ENCODE measurements around the gene HCK. TPM values are rescaled to one million over a fixed set of nuclear protein-coding genes. Genes with fewer than 3 reads are reported as not detected.

HCK gene
- polyA plus RNA-seq, 4 donors = 10.1 to 34.0 (median 11.0) TPM

DNA sequence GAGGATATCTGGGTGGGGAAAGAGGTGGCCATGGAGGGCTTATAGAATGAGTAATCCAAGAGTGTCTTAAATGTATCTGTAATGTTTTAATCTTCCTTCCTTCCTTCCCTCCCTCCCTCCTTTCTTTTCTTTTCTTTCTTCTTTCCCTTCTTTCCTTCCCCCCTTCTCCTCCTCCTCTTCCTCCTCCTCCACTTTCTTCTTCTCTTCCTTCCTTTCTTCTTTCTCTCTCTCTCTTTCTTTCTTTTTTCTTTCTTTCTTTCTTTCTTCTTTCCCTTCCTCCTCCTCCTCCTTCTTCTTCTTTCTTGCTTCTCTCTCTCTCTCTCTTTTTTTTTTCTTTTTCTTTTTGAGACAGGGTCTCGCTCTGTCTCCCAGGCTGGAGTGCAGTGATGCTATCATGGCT is 7.1 kb downstream of the HCK start:
- FAIRE-seq = no peak
- Histone ChIP-seq H3K4me1 (ENCODE audit: control insufficient read depth in 3 of 3, insufficient read depth in 2 of 3, low read depth in 1 of 3, low read length in 2 of 3) (no peaks in the 10 kb centered on the region), H3K27me3 (ENCODE audit: control insufficient read depth in 3 of 3, insufficient read depth in 3 of 3, low read length in 3 of 3) (peaks cover 0 to 8% (median 0%) of the 10 kb centered on the region in 3 donors), H3K36me3 (ENCODE audit: control insufficient read depth in 3 of 3, insufficient read depth in 2 of 3, low read depth in 1 of 3, low read length in 3 of 3) (no peaks in the 10 kb centered on the region), H3K4me3 (ENCODE audit: low read depth in 1 of 3, low read length in 3 of 3) (no peak overlapping the region), H3K27ac (ENCODE audit: low read depth in 1 of 3, low read length in 2 of 3) (no peak overlapping the region), H3K9me3 (ENCODE audit: control insufficient read depth in 2 of 2, insufficient read depth in 1 of 2, low read depth in 1 of 2, low read length in 1 of 2) (no peaks in the 10 kb centered on the region)
- WGBS, 3 donors = 86 to 95% (median 91%) methylated on average over 1 of the region's 1 CpG
- DNase-seq = no peak

DNA sequence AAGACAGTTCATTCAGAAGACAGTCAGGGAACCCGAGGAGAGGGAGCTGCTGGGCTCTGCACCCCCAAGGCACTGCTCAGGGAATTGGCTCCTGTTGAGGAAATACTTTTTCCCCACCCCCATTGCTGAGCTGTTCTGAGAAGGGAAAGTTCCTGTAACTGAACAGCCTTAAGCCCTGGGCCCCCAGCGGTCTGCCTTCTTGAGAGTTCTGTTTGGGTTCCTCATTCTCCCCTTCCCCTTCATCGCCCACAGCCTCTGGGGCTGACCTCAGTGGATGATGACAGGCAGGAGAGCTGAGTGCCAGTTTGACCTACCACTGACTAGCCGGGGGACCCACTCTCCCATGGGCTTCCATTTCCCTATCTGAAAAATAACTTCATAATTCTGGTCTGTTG is 10.7 kb downstream of the HCK start:
- whole genome bisulfite sequencing, 3 donors = 49 to 53% (median 52%) methylated on average over 4 of the region's 4 CpGs
- no peaks in the 10 kb centered on the region for H3K36me3 ChIP-seq (ENCODE audit: control insufficient read depth in 3 of 3, insufficient read depth in 2 of 3, low read depth in 1 of 3, low read length in 3 of 3)
- no peak for FAIRE-seq
- no peak overlapping the region for H3K4me3 ChIP-seq (ENCODE audit: low read depth in 1 of 3, low read length in 3 of 3)
- peaks cover 0 to 7% (median 0%) of the 10 kb centered on the region in 3 donors for H3K27me3 ChIP-seq (ENCODE audit: control insufficient read depth in 3 of 3, insufficient read depth in 3 of 3, low read length in 3 of 3)
- DNase-seq = no peak
- no peaks in the 10 kb centered on the region for H3K9me3 ChIP-seq (ENCODE audit: control insufficient read depth in 2 of 2, insufficient read depth in 1 of 2, low read depth in 1 of 2, low read length in 1 of 2)
- H3K4me1 ChIP-seq (ENCODE audit: control insufficient read depth in 3 of 3, insufficient read depth in 2 of 3, low read depth in 1 of 3, low read length in 2 of 3) = no peaks in the 10 kb centered on the region
- H3K27ac ChIP-seq (ENCODE audit: low read depth in 1 of 3, low read length in 2 of 3) = no peak overlapping the region

DNA sequence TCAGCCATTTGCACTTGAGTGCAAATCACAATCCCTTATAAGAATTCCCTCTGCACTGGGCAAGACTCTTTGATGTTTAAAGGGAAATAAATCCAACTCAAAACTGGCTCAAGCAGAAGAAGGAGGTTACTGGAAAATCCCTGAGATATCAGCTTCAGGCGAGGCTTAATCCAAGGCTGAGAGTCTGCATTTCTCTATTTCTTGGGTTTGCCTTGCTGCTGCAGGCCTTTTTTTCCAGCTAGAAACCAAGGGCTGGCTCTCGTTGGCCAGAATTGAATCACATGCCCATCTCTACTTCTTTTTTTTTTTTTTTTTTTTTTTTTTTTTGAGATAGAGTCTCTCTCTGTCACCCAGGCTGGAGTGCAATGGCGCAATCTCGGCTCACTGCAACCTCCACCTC is 11.7 kb downstream of the HCK start:
- no peak for FAIRE-seq
- Histone ChIP-seq H3K9me3 (ENCODE audit: control insufficient read depth in 2 of 2, insufficient read depth in 1 of 2, low read depth in 1 of 2, low read length in 1 of 2) (no peaks in the 10 kb centered on the region), H3K36me3 (ENCODE audit: control insufficient read depth in 3 of 3, insufficient read depth in 2 of 3, low read depth in 1 of 3, low read length in 3 of 3) (no peaks in the 10 kb centered on the region), H3K27me3 (ENCODE audit: control insufficient read depth in 3 of 3, insufficient read depth in 3 of 3, low read length in 3 of 3) (peaks cover 0 to 4% (median 0%) of the 10 kb centered on the region in 3 donors), H3K27ac (ENCODE audit: low read depth in 1 of 3, low read length in 2 of 3) (no peak overlapping the region), H3K4me3 (ENCODE audit: low read depth in 1 of 3, low read length in 3 of 3) (no peak overlapping the region), H3K4me1 (ENCODE audit: control insufficient read depth in 3 of 3, insufficient read depth in 2 of 3, low read depth in 1 of 3, low read length in 2 of 3) (no peaks in the 10 kb centered on the region)
- 56 to 73% (median 57%) methylated on average over 4 of the region's 4 CpGs for WGBS, 3 donors
- DNase-seq = no peak

DNA sequence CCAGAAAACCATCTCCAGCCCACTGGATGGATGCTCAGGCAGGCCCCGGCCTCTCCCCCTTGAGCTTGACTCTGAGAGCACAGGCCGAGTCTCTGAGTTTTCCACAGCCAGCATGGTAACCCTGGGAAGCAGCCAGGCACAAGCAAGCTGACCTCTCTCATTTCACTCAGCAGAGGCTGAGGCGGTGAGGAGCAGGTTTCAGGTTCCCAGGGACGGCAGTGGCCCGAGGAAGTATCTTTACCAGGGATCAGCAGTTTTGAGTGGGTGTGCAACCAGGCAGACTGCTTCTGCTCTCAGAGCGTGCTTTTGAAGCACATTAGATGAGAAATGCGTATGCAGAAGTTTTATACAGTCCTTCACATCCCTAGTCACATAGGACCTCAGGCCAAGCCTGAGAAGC is 12.6 kb downstream of the HCK start:
- H3K27me3 ChIP-seq (ENCODE audit: control insufficient read depth in 3 of 3, insufficient read depth in 3 of 3, low read length in 3 of 3) = peaks cover 0 to 5% (median 4%) of the 10 kb centered on the region in 3 donors
- 75 to 76% (median 75%) methylated on average over 7 of the region's 7 CpGs for WGBS, 3 donors

DNA sequence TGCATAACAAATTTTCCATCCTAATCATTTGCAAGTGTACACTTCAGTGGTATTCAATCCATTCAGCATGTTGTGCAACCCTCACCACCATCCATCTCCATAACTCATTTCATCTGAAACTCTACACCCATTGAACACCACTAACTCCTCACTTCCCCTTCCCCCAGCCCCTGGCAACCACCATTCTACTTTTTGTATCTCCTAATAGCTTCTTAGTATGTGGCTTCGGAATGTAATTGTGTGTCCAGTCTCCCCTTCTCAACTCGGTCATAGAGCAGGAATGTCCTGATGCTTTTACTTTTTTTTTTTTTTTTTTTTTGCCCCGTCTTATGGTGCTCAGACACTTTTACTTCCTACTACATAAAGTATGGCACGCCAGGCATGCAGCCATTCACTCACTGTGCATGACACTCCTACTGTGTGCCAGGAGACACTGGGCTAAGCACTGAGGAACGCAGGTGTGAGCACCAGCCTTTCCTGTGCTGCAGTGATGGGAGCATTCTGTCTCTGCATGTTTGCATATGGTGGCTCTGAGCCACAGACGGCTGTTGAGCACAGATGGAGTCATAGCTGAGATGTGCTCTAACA is 15.3 kb downstream of the HCK start:
- 63 to 70% (median 67%) methylated on average over 6 of the region's 6 CpGs for WGBS, 3 donors
- Histone ChIP-seq H3K4me3 (ENCODE audit: low read depth in 1 of 3, low read length in 3 of 3) (no peak overlapping the region), H3K36me3 (ENCODE audit: control insufficient read depth in 3 of 3, insufficient read depth in 2 of 3, low read depth in 1 of 3, low read length in 3 of 3) (no peaks in the 10 kb centered on the region), H3K27me3 (ENCODE audit: control insufficient read depth in 3 of 3, insufficient read depth in 3 of 3, low read length in 3 of 3) (peaks cover 2 to 5% (median 3%) of the 10 kb centered on the region in 3 donors), H3K9me3 (ENCODE audit: control insufficient read depth in 2 of 2, insufficient read depth in 1 of 2, low read depth in 1 of 2, low read length in 1 of 2) (no peaks in the 10 kb centered on the region), H3K27ac (ENCODE audit: low read depth in 1 of 3, low read length in 2 of 3) (no peak overlapping the region), H3K4me1 (ENCODE audit: control insufficient read depth in 3 of 3, insufficient read depth in 2 of 3, low read depth in 1 of 3, low read length in 2 of 3) (no peaks in the 10 kb centered on the region)
- FAIRE-seq = no peak
- DNase-seq = no peak

More for the DNA sequence above, 12.6 kb downstream of the HCK start:
- no peaks in the 10 kb centered on the region for H3K4me1 ChIP-seq (ENCODE audit: control insufficient read depth in 3 of 3, insufficient read depth in 2 of 3, low read depth in 1 of 3, low read length in 2 of 3)
- FAIRE-seq (no peak), DNase-seq (no peak)
- no peaks in the 10 kb centered on the region for H3K36me3 ChIP-seq (ENCODE audit: control insufficient read depth in 3 of 3, insufficient read depth in 2 of 3, low read depth in 1 of 3, low read length in 3 of 3)
- no peaks in the 10 kb centered on the region for H3K9me3 ChIP-seq (ENCODE audit: control insufficient read depth in 2 of 2, insufficient read depth in 1 of 2, low read depth in 1 of 2, low read length in 1 of 2)
- no peak overlapping the region for H3K27ac ChIP-seq (ENCODE audit: low read depth in 1 of 3, low read length in 2 of 3)
- H3K4me3 ChIP-seq (ENCODE audit: low read depth in 1 of 3, low read length in 3 of 3) = no peak overlapping the region

DNA sequence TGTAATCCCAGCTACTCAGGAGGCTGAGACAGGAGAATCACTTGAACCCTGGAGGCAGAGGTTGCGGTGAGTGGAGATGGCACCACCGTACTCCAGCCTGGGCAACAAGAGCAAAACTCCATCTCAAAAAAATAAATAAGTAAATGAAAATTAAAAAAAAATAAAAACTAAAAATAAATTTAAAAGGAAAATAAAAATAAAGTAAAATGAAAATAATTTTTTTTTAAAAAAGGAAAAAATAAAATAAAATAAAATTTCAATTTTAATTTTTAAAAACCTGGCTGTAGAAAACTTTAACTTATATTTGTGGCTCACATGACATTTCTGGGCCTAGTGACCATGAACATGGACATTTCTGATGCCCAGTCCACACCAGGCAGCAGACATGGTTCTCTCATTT is 16.1 kb downstream of the HCK start:
- no peak overlapping the region for H3K27ac ChIP-seq (ENCODE audit: low read depth in 1 of 3, low read length in 2 of 3)
- peaks cover 0 to 5% (median 3%) of the 10 kb centered on the region in 3 donors for H3K27me3 ChIP-seq (ENCODE audit: control insufficient read depth in 3 of 3, insufficient read depth in 3 of 3, low read length in 3 of 3)
- H3K36me3 ChIP-seq (ENCODE audit: control insufficient read depth in 3 of 3, insufficient read depth in 2 of 3, low read depth in 1 of 3, low read length in 3 of 3) = no peaks in the 10 kb centered on the region
- no peaks in the 10 kb centered on the region for H3K9me3 ChIP-seq (ENCODE audit: control insufficient read depth in 2 of 2, insufficient read depth in 1 of 2, low read depth in 1 of 2, low read length in 1 of 2)
- FAIRE-seq (no peak), DNase-seq (no peak)
- H3K4me1 ChIP-seq (ENCODE audit: control insufficient read depth in 3 of 3, insufficient read depth in 2 of 3, low read depth in 1 of 3, low read length in 2 of 3) = no peaks in the 10 kb centered on the region
- WGBS, 3 donors = 95 to 100% (median 98%) methylated on average over 2 of the region's 2 CpGs
- H3K4me3 ChIP-seq (ENCODE audit: low read depth in 1 of 3, low read length in 3 of 3) = no peak overlapping the region

DNA sequence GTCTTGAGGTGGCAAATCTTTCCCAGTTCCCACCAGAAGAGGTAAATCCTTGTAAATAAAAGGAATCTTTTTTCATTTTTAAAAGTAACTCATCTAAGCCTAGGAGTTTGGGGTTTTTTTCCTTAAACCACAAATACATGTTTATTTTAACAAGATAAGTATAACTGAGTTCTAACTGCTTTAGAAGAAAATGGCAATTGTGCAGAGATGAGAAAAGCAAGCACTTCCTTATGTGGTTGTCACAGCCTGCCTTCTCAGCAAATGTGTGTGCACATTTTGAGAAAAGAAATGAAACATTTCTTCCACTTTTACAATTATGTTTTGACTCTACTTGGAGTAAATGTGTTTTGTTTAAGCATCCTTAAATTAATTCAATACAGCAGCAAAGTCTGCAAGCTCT is 17.7 kb downstream of the HCK start:
- H3K4me3 ChIP-seq (ENCODE audit: low read depth in 1 of 3, low read length in 3 of 3) = no peak overlapping the region
- no peaks in the 10 kb centered on the region for H3K4me1 ChIP-seq (ENCODE audit: control insufficient read depth in 3 of 3, insufficient read depth in 2 of 3, low read depth in 1 of 3, low read length in 2 of 3)
- DNase-seq = no peak
- H3K27ac ChIP-seq (ENCODE audit: low read depth in 1 of 3, low read length in 2 of 3) = no peak overlapping the region
- no peak for FAIRE-seq
- H3K9me3 ChIP-seq (ENCODE audit: control insufficient read depth in 2 of 2, insufficient read depth in 1 of 2, low read depth in 1 of 2, low read length in 1 of 2) = no peaks in the 10 kb centered on the region
- H3K36me3 ChIP-seq (ENCODE audit: control insufficient read depth in 3 of 3, insufficient read depth in 2 of 3, low read depth in 1 of 3, low read length in 3 of 3) = peaks cover 0 to 3% (median 0%) of the 10 kb centered on the region in 3 donors
- peaks cover 0 to 5% (median 3%) of the 10 kb centered on the region in 3 donors for H3K27me3 ChIP-seq (ENCODE audit: control insufficient read depth in 3 of 3, insufficient read depth in 3 of 3, low read length in 3 of 3)

DNA sequence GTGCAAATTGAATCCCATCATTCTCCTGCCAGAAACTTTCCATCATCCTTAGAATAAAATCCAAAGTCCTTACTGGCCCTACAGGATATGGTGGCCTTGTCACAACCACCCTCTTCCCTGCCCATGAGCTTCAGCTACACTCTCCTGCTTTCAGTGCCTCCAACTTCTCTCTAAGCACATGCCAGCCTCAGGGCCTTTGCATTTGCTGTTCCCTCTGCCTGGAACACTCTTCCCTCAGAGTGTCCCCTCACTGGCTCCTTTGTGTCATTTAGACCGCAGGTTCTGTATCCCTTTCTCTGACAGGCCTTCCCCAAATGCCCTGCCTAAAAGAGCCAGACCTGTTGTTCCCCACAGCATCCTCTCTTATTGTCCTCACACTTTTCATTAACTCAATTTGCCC is 18.2 kb downstream of the HCK start:
- no peak for DNase-seq
- FAIRE-seq = no peak

DNA sequence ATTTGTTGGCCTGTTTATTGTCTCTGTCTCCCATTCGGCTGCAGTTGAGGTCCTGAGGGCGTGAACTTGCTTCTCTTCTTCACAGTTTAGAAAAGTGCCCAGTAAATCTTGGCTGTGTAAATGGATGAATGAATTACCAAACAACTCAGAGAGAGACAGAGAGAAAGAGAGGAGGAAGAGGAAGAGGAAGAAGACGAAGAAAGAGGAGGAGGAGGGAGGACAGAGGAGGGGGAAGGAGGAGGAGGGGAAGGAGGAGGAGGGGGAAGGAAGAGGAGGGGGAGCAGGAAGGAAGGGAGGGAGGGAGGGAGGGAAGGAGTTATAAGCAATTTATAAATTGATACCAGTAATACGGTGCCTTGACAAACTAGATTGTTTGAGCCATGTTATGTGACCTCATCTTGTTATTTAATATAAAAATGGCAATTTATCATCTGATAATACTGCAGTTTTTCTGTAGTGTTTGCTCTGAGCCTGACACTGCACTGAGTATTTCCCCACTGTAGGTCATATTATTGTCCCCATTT is 18.7 kb downstream of the HCK start:
- FAIRE-seq (no peak), DNase-seq (no peak)
- Histone ChIP-seq H3K4me1 (ENCODE audit: control insufficient read depth in 3 of 3, insufficient read depth in 2 of 3, low read depth in 1 of 3, low read length in 2 of 3) (no peaks in the 10 kb centered on the region), H3K27me3 (ENCODE audit: control insufficient read depth in 3 of 3, insufficient read depth in 3 of 3, low read length in 3 of 3) (peaks cover 0 to 5% (median 3%) of the 10 kb centered on the region in 3 donors), H3K36me3 (ENCODE audit: control insufficient read depth in 3 of 3, insufficient read depth in 2 of 3, low read depth in 1 of 3, low read length in 3 of 3) (peaks cover 0 to 3% (median 0%) of the 10 kb centered on the region in 3 donors), H3K4me3 (ENCODE audit: low read depth in 1 of 3, low read length in 3 of 3) (no peak overlapping the region), H3K27ac (ENCODE audit: low read depth in 1 of 3, low read length in 2 of 3) (no peak overlapping the region), H3K9me3 (ENCODE audit: control insufficient read depth in 2 of 2, insufficient read depth in 1 of 2, low read depth in 1 of 2, low read length in 1 of 2) (no peaks in the 10 kb centered on the region)
- WGBS, 3 donors = 39 to 41% (median 39%) methylated on average over 4 of the region's 4 CpGs

More for the DNA sequence above, 18.2 kb downstream of the HCK start:
- 83 to 91% (median 88%) methylated on average over 1 of the region's 1 CpG for WGBS, 3 donors
- peaks cover 0 to 3% (median 0%) of the 10 kb centered on the region in 3 donors for H3K36me3 ChIP-seq (ENCODE audit: control insufficient read depth in 3 of 3, insufficient read depth in 2 of 3, low read depth in 1 of 3, low read length in 3 of 3)
- H3K4me3 ChIP-seq (ENCODE audit: low read depth in 1 of 3, low read length in 3 of 3) = no peak overlapping the region
- H3K9me3 ChIP-seq (ENCODE audit: control insufficient read depth in 2 of 2, insufficient read depth in 1 of 2, low read depth in 1 of 2, low read length in 1 of 2) = no peaks in the 10 kb centered on the region
- H3K27me3 ChIP-seq (ENCODE audit: control insufficient read depth in 3 of 3, insufficient read depth in 3 of 3, low read length in 3 of 3) = peaks cover 0 to 5% (median 3%) of the 10 kb centered on the region in 3 donors
- H3K4me1 ChIP-seq (ENCODE audit: control insufficient read depth in 3 of 3, insufficient read depth in 2 of 3, low read depth in 1 of 3, low read length in 2 of 3) = no peaks in the 10 kb centered on the region
- H3K27ac ChIP-seq (ENCODE audit: low read depth in 1 of 3, low read length in 2 of 3) = no peak overlapping the region
